ENCODE results near the gene PLOD3.

PLOD3 gene

GRCh38 chr7:101179713-101180112 lies 37.7 kb downstream of the PLOD3 start:
- TF ChIP-seq, protein P1, sequence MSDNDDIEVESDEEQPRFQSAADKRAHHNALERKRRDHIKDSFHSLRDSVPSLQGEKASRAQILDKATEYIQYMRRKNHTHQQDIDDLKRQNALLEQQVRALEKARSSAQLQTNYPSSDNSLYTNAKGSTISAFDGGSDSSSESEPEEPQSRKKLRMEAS (IDR thresholded peaks at IDR 0.05; ENCODE audit: low read depth, low read length): no peak
- TF ChIP-seq POLR2A (IDR thresholded peaks at IDR 0.05; ENCODE audit: extremely low read depth, insufficient read length) (no peak), MYC (IDR thresholded peaks at IDR 0.05; ENCODE audit: low read depth, low read length) (no peak)
- TF ChIP-seq, protein P2, sequence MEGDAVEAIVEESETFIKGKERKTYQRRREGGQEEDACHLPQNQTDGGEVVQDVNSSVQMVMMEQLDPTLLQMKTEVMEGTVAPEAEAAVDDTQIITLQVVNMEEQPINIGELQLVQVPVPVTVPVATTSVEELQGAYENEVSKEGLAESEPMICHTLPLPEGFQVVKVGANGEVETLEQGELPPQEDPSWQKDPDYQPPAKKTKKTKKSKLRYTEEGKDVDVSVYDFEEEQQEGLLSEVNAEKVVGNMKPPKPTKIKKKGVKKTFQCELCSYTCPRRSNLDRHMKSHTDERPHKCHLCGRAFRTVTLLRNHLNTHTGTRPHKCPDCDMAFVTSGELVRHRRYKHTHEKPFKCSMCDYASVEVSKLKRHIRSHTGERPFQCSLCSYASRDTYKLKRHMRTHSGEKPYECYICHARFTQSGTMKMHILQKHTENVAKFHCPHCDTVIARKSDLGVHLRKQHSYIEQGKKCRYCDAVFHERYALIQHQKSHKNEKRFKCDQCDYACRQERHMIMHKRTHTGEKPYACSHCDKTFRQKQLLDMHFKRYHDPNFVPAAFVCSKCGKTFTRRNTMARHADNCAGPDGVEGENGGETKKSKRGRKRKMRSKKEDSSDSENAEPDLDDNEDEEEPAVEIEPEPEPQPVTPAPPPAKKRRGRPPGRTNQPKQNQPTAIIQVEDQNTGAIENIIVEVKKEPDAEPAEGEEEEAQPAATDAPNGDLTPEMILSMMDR (IDR thresholded peaks at IDR 0.05; ENCODE audit: low read depth, low read length): no peak

GRCh38 chr7:101179117-101179516 lies 38.3 kb downstream of the PLOD3 start:
- no peak for TF ChIP-seq MYC (IDR thresholded peaks at IDR 0.05; ENCODE audit: low read depth, low read length)
- TF ChIP-seq, protein P2 (IDR thresholded peaks at IDR 0.05; ENCODE audit: low read depth, low read length): no peak
- H3K4me3 ChIP-seq (ENCODE audit: low read depth, low read length): no peak overlapping the region
- DNase-seq (ENCODE audit: low read depth): peak; percentile 37

More at GRCh38 chr7:101179713-101180112, 37.7 kb downstream of the PLOD3 start:
- H3K4me3 ChIP-seq (ENCODE audit: low read depth, low read length): no peak overlapping the region
- DNase-seq (ENCODE audit: low read depth): peak; percentile 2

GRCh38 chr7:101177644-101178043 lies 39.7 kb downstream of the PLOD3 start:
- DNase-seq (ENCODE audit: low read depth): peak; percentile 8
- TF ChIP-seq, protein P1 (IDR thresholded peaks at IDR 0.05; ENCODE audit: low read depth, low read length): no peak
- TF ChIP-seq MYC (IDR thresholded peaks at IDR 0.05; ENCODE audit: low read depth, low read length): no peak
- H3K4me3 ChIP-seq (ENCODE audit: low read depth, low read length): no peak overlapping the region

- no peak overlapping the region for H3K4me3 ChIP-seq (ENCODE audit: low read depth, low read length)
- DNase-seq (ENCODE audit: low read depth): peak; percentile 2
- TF ChIP-seq POLR2A (IDR thresholded peaks at IDR 0.05; ENCODE audit: extremely low read depth, insufficient read length) (no peak), MYC (IDR thresholded peaks at IDR 0.05; ENCODE audit: low read depth, low read length) (no peak)
- TF ChIP-seq, protein P1 (IDR thresholded peaks at IDR 0.05; ENCODE audit: low read depth, low read length): no peak
- TF ChIP-seq, protein P2 (IDR thresholded peaks at IDR 0.05; ENCODE audit: low read depth, low read length): no peak
These were observed 41.7 kb downstream of the PLOD3 start for GRCh38 chr7:101175664-101176063.

GRCh38 chr7:101174322-101174854 lies 43.0 kb downstream of the PLOD3 start:
- DNase-seq (ENCODE audit: low read depth): no peak
- no peak overlapping the region for H3K4me3 ChIP-seq (ENCODE audit: low read depth, low read length)
- TF ChIP-seq POLR2A (IDR thresholded peaks at IDR 0.05; ENCODE audit: extremely low read depth, insufficient read length): no peak
- TF ChIP-seq MYC (IDR thresholded peaks at IDR 0.05; ENCODE audit: low read depth, low read length): no peak
- TF ChIP-seq, protein P1 (IDR thresholded peaks at IDR 0.05; ENCODE audit: low read depth, low read length): no peak
- TF ChIP-seq, protein P2 (IDR thresholded peaks at IDR 0.05; ENCODE audit: low read depth, low read length): no peak

- DNase-seq (ENCODE audit: low read depth): peak; percentile 74
These were observed 43.6 kb downstream of the PLOD3 start for GRCh38 chr7:101173752-101174244.

More at GRCh38 chr7:101173752-101174244, 43.6 kb downstream of the PLOD3 start:
- H3K4me3 ChIP-seq (ENCODE audit: low read depth, low read length): no peak overlapping the region
- TF ChIP-seq MYC (IDR thresholded peaks at IDR 0.05; ENCODE audit: low read depth, low read length): no peak
- no peak for TF ChIP-seq POLR2A (IDR thresholded peaks at IDR 0.05; ENCODE audit: extremely low read depth, insufficient read length)
- TF ChIP-seq, protein P2 (IDR thresholded peaks at IDR 0.05; ENCODE audit: low read depth, low read length): no peak
- TF ChIP-seq, protein P1 (IDR thresholded peaks at IDR 0.05; ENCODE audit: low read depth, low read length): no peak
